IMR-90 (cell line): ENCODE data around the gene SEL1L3. TPM values are rescaled to one million over a fixed set of nuclear protein-coding genes. Genes with fewer than 3 reads are reported as not detected.
"Not testable (repeated sequence)": the region's sequence is repeated elsewhere in the genome, so short reads cannot be mapped to it uniquely, and the experiment has no call there.

ENCODE experiments used
- ATAC-seq: fragments of 200-7000 bp; cut with Tn5 transposase; 2 replicates; pipeline ENCODE4 v1.9.1; 2020; ENCODE audit warnings: low read depth, mild to moderate bottlenecking, moderate library complexity
- BruUV-seq: library from RNA; stranded (reverse); fragments of 400-500 nt; replicated peaks from 2 replicates; lab custom pipeline; 2021; lab: Mats Ljungman, UMichigan
- CTCF ChIA-PET: fragments of 300-600 bp; formaldehyde crosslinking; extraction: SDS; loops from one replicate; lab custom pipeline; 2021; ENCODE audit warnings: antibody characterized with exemption; lab: Yijun Ruan, JAX
- POLR2A ChIA-PET: fragments of 300-600 bp; sonication (Branson Sonifier 250); formaldehyde crosslinking; loops from one replicate; lab custom pipeline; 2022; ENCODE audit warnings: antibody characterized with exemption; ENCODE audit not compliant: unreplicated experiment; lab: Charles Lee
- DNase-seq: peaks from one replicate; pipeline ENCODE4 v3.0.0; 2013
- H2AFZ ChIP-seq: replicated peaks from 2 replicates; pipeline ENCODE3; 2013; ENCODE audit warnings: low read length, mild to moderate bottlenecking; ENCODE audit not compliant: poor library complexity
- H2AK5ac ChIP-seq: 2 replicates; pipeline ENCODE4 v1.6.1; 2013; ENCODE audit warnings: low read depth, low read length, inconsistent platforms
- H2AK9ac ChIP-seq: replicated peaks from 2 replicates; pipeline ENCODE3; 2013; ENCODE audit warnings: mild to moderate bottlenecking, low read depth, low read length, moderate library complexity; ENCODE audit not compliant: poor library complexity
- H2BK120ac ChIP-seq: 2 replicates; pipeline ENCODE4 v1.6.1; 2013; ENCODE audit warnings: low read depth, low read length, inconsistent platforms
- H2BK15ac ChIP-seq: 3 replicates; pipeline ENCODE4 v1.6.1; 2013; ENCODE audit warnings: low read depth, low read length, inconsistent platforms
- H2BK20ac ChIP-seq: 2 replicates; pipeline ENCODE4 v1.6.1; 2013; ENCODE audit warnings: low read depth, mild to moderate bottlenecking, inconsistent platforms, low read length, moderate library complexity
- H2BK5ac ChIP-seq: 2 replicates; pipeline ENCODE4 v1.6.1; 2013; ENCODE audit warnings: mild to moderate bottlenecking, low read depth, low read length, inconsistent platforms; ENCODE audit not compliant: poor library complexity, severe bottlenecking
- H3K14ac ChIP-seq: replicated peaks from 2 replicates; pipeline ENCODE4 v1.6.1; 2013; ENCODE audit warnings: low read depth, low read length, inconsistent platforms
- H3K18ac ChIP-seq: 2 replicates; pipeline ENCODE4 v1.6.1; 2013; ENCODE audit warnings: low read depth, low read length, control low read depth
- H3K23ac ChIP-seq: 2 replicates; pipeline ENCODE4 v1.6.1; 2013; ENCODE audit warnings: low read depth, low read length, inconsistent platforms
- H3K27ac ChIP-seq: 2 replicates; pipeline ENCODE4 v1.5.1; 2013; ENCODE audit warnings: mild to moderate bottlenecking, control low read depth, low read length; ENCODE audit not compliant: insufficient read depth
- H3K27me3 ChIP-seq: 2 replicates; pipeline ENCODE4 v1.6.1; 2013; ENCODE audit warnings: low read length; ENCODE audit not compliant: control insufficient read depth, insufficient read depth
- H3K36me3 ChIP-seq: 2 replicates; pipeline ENCODE4 v1.6.1; 2013; ENCODE audit warnings: low read length, mixed read lengths; ENCODE audit not compliant: control insufficient read depth, insufficient read depth
- H3K4ac ChIP-seq: 2 replicates; pipeline ENCODE4 v1.6.1; 2013; ENCODE audit warnings: low read depth, low read length, inconsistent platforms
- H3K4me1 ChIP-seq: 2 replicates; pipeline ENCODE4 v1.6.1; 2013; ENCODE audit warnings: low read length, mixed read lengths; ENCODE audit not compliant: control insufficient read depth, insufficient read depth
- H3K4me2 ChIP-seq: 2 replicates; pipeline ENCODE4 v1.6.1; 2013; ENCODE audit warnings: low read depth, mild to moderate bottlenecking, control low read depth, low read length, moderate library complexity
- H3K4me3 ChIP-seq: 2 replicates; pipeline ENCODE4 v1.5.1; 2013; ENCODE audit warnings: low read depth, mild to moderate bottlenecking, control low read depth, low read length, moderate library complexity; ENCODE audit not compliant: insufficient read depth
- H3K56ac ChIP-seq: 2 replicates; pipeline ENCODE4 v1.6.1; 2013; ENCODE audit warnings: low read length, inconsistent platforms; ENCODE audit not compliant: insufficient read depth; ENCODE audit errors: extremely low read depth
- H3K79me1 ChIP-seq, 2 experiments: 2 replicates each; pipeline ENCODE4 v1.6.1; 2013; ENCODE audit warnings: low read length in 2 of 2, inconsistent platforms in 1 of 2, low read depth in 1 of 2
- H3K9ac ChIP-seq: 2 replicates; pipeline ENCODE4 v1.6.1; 2013; ENCODE audit warnings: low read depth, low read length, control low read depth
- H3K9me1 ChIP-seq: 2 replicates; pipeline ENCODE4 v1.6.1; 2013; ENCODE audit warnings: low read length, inconsistent platforms; ENCODE audit not compliant: insufficient read depth
- H3K9me3 ChIP-seq: 2 replicates; pipeline ENCODE4 v1.6.1; 2013; ENCODE audit warnings: low read length; ENCODE audit not compliant: control insufficient read depth, insufficient read depth
- H4K20me1 ChIP-seq: 2 replicates; pipeline ENCODE4 v1.6.1; 2013; ENCODE audit warnings: low read length, inconsistent platforms; ENCODE audit not compliant: insufficient read depth
- H4K5ac ChIP-seq: 2 replicates; pipeline ENCODE4 v1.6.1; 2013; ENCODE audit warnings: mild to moderate bottlenecking, low read depth, low read length, control low read depth
- H4K8ac ChIP-seq, 2 experiments: 2 replicates each; pipeline ENCODE4 v1.6.1; 2013; ENCODE audit warnings: low read depth in 2 of 2, low read length in 2 of 2, control low read depth in 1 of 2, inconsistent platforms in 1 of 2
- H4K91ac ChIP-seq: 2 replicates; pipeline ENCODE4 v1.6.1; 2013; ENCODE audit warnings: low read depth, low read length, inconsistent platforms; ENCODE audit not compliant: insufficient read depth
- WGBS, 2 experiments: methylation state at CpG; one replicate each; pipeline versions ENCODE4 v1.1.5 to v1.1.7; 2013; ENCODE audit warnings: missing lambda C conversion rate in 2 of 2; ENCODE audit not compliant: insufficient read length in 1 of 2; ENCODE audit errors: extremely low coverage in 2 of 2; 5-methylcytosine and 5-hydroxymethylcytosine counted together
- dilution Hi-C: fragments of 300-500 bp; cut with HindIII; formaldehyde crosslinking; loops from one replicate; pipeline ENCODE4 v1.14.3; 2018; ENCODE audit warnings: low sequenced_read_pairs; ENCODE audit not compliant: unreplicated experiment
- in situ Hi-C: fragments of 300-500 bp; cut with MboI; formaldehyde crosslinking; loops from 3 replicates; pipeline ENCODE4 v1.14.3; 2019; ENCODE audit warnings: low sequenced_read_pairs, inconsistent platforms, mixed read lengths
- intact Hi-C: fragments of 100-400 bp; cut with micrococcal nuclease; formaldehyde crosslinking; loops from 2 replicates; pipeline ENCODE4 v1.10.0; 2022
- polyA plus RNA-seq, 3 experiments: library from polyadenylated mRNA; depleted of rRNA; stranded (reverse); fragments of >200 nt; gene quantifications; 2 replicates each; pipeline ENCODE4 v1.2.3, GENCODE V29; 2012; ENCODE audit warnings: low replicate concordance in 1 of 3
- total RNA-seq: library from RNA; depleted of rRNA; stranded (reverse); fragments of >200 nt; gene quantifications from 2 replicates; pipeline ENCODE4 v1.2.3, GENCODE V29; 2012

SEL1L3 gene
- total and polyA plus RNA-seq, 2 of the 4 experiments (the other 2 are of a cell fraction) = 16.4 to 43.7 TPM

DNA sequence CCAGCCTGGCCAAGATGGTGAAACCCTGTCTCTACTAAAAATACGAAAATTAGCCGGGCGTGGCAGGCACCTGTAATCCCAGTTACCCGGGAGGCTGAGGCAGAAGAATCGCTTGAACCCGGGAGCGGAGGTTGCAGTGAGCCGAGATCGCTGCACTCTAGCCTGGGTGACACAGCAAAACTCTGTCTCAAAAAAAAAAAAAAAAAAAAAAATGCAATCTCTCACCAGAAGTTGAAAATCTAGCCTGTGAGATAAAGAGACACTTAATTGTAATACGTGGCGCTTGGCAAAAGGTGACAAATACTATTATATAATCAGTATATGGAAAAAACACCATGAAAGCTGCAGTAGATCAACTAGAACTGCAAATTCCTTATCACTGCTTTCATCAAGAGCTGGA, 43.3 kb upstream of the SEL1L3 start:
- H4K20me1 ChIP-seq, H2BK120ac ChIP-seq, H4K5ac ChIP-seq, H2BK5ac ChIP-seq, H2BK20ac ChIP-seq, H3K79me1 ChIP-seq, H2BK15ac ChIP-seq, in situ Hi-C loops, H3K36me3 ChIP-seq, H3K56ac ChIP-seq, H4K91ac ChIP-seq, H3K4me1 ChIP-seq, H3K9me3 ChIP-seq, H3K4me2 ChIP-seq, H3K9me1 ChIP-seq, H3K4me3 ChIP-seq, H3K14ac ChIP-seq, POLR2A ChIA-PET, BruUV-seq, H4K8ac ChIP-seq, CTCF ChIA-PET, intact Hi-C loops, H3K27me3 ChIP-seq, H2AFZ ChIP-seq, ATAC-seq, H3K18ac ChIP-seq, H2AK9ac ChIP-seq, DNase-seq, H3K27ac ChIP-seq, H3K4ac ChIP-seq, dilution Hi-C loops, H2AK5ac ChIP-seq, H3K23ac ChIP-seq, H3K9ac ChIP-seq: not testable (repeated sequence)
- 98% methylated on average over 6 of the region's 11 CpGs; no CpG with 5 or more reads in 1 of the 2 experiments for WGBS, 2 experiments
